ENCODE results near the gene PEDS1.
"Not testable (repeated sequence)": the region's sequence is repeated elsewhere in the genome, so short reads cannot be mapped to it uniquely, and the experiment has no call there.

DNA sequence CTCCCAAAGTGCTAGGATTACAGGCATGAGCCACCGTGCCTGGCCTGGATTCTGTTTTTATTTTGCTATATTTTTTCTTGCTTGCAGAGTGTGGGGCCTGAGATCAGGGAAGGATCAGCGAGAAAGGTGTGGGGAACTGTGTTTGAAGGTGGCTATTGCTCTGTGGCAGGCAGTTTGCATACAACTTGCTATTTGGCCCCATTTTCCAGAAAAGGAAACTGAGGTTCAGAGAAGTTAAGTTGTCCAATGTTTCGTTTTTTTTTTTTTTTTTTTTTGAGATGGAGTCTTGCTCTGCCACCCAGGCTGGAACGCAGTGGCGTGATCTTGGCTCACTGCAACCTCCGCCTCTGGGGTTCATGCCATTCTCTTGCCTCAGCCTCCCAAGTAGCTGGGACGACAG is 8.0 kb upstream of the PEDS1 start:
- TF ChIP-seq, protein P1, sequence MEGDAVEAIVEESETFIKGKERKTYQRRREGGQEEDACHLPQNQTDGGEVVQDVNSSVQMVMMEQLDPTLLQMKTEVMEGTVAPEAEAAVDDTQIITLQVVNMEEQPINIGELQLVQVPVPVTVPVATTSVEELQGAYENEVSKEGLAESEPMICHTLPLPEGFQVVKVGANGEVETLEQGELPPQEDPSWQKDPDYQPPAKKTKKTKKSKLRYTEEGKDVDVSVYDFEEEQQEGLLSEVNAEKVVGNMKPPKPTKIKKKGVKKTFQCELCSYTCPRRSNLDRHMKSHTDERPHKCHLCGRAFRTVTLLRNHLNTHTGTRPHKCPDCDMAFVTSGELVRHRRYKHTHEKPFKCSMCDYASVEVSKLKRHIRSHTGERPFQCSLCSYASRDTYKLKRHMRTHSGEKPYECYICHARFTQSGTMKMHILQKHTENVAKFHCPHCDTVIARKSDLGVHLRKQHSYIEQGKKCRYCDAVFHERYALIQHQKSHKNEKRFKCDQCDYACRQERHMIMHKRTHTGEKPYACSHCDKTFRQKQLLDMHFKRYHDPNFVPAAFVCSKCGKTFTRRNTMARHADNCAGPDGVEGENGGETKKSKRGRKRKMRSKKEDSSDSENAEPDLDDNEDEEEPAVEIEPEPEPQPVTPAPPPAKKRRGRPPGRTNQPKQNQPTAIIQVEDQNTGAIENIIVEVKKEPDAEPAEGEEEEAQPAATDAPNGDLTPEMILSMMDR (conservative IDR thresholded peaks at IDR 0.05), result not testable (repeated sequence)
- not testable (repeated sequence) for TF ChIP-seq ZFX (IDR thresholded peaks at IDR 0.05)

All from C4-2B (cell line).